ENCODE measurements around the gene RFTN1.

The RFTN1 gene

DNA sequence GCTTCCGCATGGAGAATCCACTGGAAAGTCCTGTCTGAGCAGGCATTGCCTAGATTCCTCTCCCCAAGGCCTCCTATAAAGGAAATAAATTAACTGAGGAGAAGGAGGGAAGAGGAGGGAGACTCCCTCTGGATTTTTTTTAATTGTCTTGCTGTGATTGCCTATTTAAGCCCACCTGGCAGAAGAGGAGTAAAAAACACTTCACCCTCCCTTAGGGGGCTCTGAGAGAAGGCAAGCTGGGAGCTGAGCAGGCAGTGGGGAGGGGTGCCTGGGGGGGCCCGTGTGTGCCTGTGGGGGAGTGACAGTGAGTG lies 138.6 kb downstream of the RFTN1 start:
- no peak overlapping the region for H3K4me3 ChIP-seq
- TF ChIP-seq FOXP2 (optimal IDR thresholded peaks at IDR 0.05; ENCODE audit: control extremely low read depth, extremely low read length, insufficient read depth) (no peak), EZH2 (IDR thresholded peaks at IDR 0.05) (no peak), POLR2AphosphoS5 (IDR thresholded peaks at IDR 0.05; ENCODE audit: borderline replicate concordance, low read depth, low read length) (no peak)
- H3K9ac ChIP-seq (ENCODE audit: insufficient read length) = no peak overlapping the region
- no peaks in the 10 kb centered on the region for H3K36me3 ChIP-seq (ENCODE audit: insufficient read depth, low read length)
- no peak overlapping the region for H3K27ac ChIP-seq
- no peaks in the 10 kb centered on the region for H3K9me3 ChIP-seq (ENCODE audit: low read depth, low read length)
- no peak for DNase-seq (ENCODE audit: low read depth, low spot score)

DNA sequence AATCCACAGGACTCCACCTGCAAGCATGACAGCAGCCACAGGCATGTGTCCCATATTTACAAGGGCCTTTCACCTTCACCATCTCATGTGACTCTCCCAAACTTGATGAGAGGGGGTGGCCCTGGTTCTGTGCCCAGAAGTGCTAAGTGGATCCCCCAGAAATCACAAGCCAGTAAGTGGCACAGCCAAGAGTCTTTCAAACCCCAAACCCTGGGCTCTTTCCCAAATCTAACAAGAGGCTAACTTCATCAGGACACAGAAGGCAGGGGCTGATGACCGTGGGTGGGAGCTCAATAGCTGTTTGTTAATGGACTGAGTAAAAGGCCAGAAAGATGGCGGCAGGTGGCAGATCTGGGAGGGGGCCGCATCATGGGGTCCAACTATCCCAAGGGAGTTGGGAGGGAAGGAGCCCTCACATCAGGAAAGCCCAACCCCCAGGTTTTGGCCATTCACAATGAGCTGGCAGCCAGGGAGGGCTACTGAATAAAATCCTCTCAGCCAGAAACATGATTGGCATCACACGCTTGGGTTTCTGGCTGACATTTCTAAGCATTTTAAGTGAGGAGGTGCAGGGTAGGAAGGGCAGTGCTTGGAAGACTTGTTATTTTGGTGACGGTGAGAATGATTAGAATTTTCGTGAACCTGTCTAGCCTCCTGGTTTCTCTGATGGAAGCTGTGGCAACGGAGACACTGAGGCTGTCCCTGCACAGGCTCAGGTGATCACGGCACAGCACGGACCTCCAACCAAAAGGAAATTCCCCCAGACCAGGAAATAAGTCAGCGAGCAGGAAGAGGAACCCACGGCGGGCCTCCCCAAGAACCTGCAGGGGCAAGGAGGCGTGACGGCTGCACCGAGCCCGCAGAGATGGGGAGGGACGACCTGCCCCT lies 139.2 kb downstream of the RFTN1 start:
- Histone ChIP-seq H3K4me3 (no peak overlapping the region), H3K9ac (ENCODE audit: insufficient read length) (no peak overlapping the region), H3K27ac (no peak overlapping the region), H3K9me3 (ENCODE audit: low read depth, low read length) (no peaks in the 10 kb centered on the region), H3K36me3 (ENCODE audit: insufficient read depth, low read length) (no peaks in the 10 kb centered on the region)
- TF ChIP-seq FOXP2 (optimal IDR thresholded peaks at IDR 0.05; ENCODE audit: control extremely low read depth, extremely low read length, insufficient read depth) = no peak
- no peak for TF ChIP-seq EZH2 (IDR thresholded peaks at IDR 0.05)
- no peak for TF ChIP-seq POLR2AphosphoS5 (IDR thresholded peaks at IDR 0.05; ENCODE audit: borderline replicate concordance, low read depth, low read length)
- DNase-seq (ENCODE audit: low read depth, low spot score) = no peak

DNA sequence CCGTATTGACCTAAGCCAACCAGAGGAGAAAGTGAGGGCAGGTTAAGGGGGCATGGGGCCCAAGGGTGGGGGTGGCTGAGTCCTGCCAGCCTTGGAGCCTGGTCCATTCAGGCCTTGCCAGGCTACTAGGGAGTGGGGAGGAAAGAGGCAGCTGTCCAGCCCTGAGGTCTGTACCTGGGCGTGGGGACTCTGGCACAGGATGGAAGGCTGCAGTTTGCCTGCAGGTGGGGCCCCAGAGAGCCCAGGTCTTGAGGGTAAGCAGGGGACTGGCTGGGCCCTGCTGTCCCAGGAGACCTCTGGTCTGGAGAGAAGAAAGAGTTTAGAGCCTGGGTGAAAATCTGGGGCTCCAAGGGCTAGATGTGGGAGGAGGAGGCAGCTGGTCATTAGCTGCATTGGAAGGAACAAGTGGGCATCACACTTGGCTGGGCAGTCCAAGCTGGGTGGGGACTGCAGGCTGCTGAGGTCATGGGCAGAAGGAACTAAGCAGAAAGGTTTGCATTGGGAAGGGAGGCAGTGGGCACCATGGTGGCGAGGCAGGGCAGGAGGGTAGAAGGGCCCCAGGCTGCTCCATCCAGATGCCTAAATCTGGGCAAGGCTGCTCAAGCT lies 140.1 kb downstream of the RFTN1 start:
- Histone ChIP-seq H3K27ac (no peak overlapping the region), H3K4me3 (no peak overlapping the region), H3K36me3 (ENCODE audit: insufficient read depth, low read length) (no peaks in the 10 kb centered on the region), H3K9ac (ENCODE audit: insufficient read length) (no peak overlapping the region), H3K9me3 (ENCODE audit: low read depth, low read length) (no peaks in the 10 kb centered on the region)
- no peak for DNase-seq (ENCODE audit: low read depth, low spot score)
- TF ChIP-seq POLR2AphosphoS5 (IDR thresholded peaks at IDR 0.05; ENCODE audit: borderline replicate concordance, low read depth, low read length) = no peak
- TF ChIP-seq EZH2 (IDR thresholded peaks at IDR 0.05) = no peak
- no peak for TF ChIP-seq FOXP2 (optimal IDR thresholded peaks at IDR 0.05; ENCODE audit: control extremely low read depth, extremely low read length, insufficient read depth)

DNA sequence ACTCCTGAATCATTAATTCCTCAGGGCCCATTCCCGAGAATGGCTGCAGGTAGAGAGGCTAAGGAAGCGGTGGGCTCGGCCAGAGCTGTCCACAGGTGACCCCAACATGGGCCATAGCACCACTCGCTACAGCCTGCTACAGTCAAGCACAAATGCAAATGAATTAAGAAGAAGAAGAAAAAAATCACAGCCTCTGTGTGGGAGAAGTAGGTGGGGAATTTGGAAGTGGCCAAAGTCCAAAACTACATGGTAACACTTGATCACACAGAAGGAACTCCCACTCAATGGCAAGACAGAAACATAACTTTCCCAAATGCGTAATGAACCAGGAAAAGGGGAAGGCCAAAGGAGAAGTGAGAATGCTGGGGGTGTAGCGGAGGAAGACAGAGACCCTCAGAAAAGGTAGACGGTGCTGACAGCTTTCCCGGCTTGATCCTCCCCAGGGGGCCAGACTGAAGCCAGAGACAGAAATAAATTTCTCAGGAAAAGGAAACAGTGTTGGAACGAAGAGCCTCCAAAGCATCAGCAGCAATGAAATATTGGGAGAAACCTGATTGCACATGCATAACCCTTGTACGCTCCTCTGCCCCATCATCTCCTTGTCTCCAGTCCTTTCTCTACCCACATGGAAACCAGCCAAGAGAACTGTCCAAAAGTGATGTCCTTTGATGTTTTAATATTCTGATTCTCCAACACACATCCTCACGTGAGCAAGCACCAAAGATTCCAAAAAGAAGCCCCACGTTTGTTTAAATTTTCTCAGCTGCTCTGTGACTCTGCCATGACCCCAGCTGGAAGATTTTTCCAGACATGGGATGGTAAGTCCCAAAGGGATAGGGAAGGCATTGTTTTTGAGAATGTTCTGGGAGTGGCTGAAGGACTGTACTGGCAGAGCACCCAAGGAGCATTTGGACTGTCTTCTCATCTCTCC lies 140.9 kb downstream of the RFTN1 start:
- Histone ChIP-seq H3K27ac (no peak overlapping the region), H3K9ac (ENCODE audit: insufficient read length) (no peak overlapping the region), H3K9me3 (ENCODE audit: low read depth, low read length) (no peaks in the 10 kb centered on the region), H3K36me3 (ENCODE audit: insufficient read depth, low read length) (no peaks in the 10 kb centered on the region), H3K4me3 (no peak overlapping the region)
- DNase-seq (ENCODE audit: low read depth, low spot score) = no peak
- no peak for TF ChIP-seq EZH2 (IDR thresholded peaks at IDR 0.05)
- no peak for TF ChIP-seq FOXP2 (optimal IDR thresholded peaks at IDR 0.05; ENCODE audit: control extremely low read depth, extremely low read length, insufficient read depth)
- no peak for TF ChIP-seq POLR2AphosphoS5 (IDR thresholded peaks at IDR 0.05; ENCODE audit: borderline replicate concordance, low read depth, low read length)

DNA sequence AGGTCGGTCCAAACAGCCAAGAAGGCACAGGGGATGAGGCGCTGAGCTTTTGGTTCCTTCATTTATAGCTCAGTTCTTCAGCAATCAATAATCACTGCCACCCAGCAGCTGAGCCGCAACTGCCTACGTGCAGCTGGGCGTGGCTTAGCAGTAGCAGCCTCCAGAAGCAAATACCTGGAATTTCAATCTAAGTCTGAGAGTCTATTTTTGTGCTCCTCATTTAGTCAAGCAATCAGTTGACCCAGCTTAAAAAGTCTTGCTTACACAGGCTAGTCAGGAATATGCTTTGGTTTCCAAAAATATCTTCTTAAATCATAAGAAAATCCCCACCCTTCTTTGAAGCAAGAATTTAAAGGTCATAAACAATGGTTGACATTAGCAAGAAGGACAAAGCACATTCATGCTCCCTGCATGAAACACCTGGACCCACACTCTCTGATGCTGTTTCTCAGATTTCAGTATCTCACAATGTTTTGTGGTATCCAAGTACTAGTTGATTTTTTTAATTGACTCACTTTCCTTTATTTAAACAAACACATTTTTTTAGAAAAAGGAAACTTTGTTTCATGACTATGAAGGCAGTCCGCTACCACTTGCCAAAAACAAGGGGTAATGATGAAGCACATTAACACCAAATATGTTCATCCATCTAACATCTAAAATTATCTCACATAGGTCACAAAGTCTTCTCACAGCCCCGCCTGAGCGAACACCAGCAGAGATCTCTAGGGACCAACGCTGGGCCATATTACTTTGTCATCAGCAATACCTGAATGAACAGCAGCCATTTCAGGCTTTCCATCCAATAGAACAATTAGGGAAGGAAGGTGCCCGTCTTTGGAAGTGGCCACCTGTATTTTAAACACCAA lies 142.4 kb downstream of the RFTN1 start:
- TF ChIP-seq EZH2 (IDR thresholded peaks at IDR 0.05) (no peak), POLR2AphosphoS5 (IDR thresholded peaks at IDR 0.05; ENCODE audit: borderline replicate concordance, low read depth, low read length) (no peak), FOXP2 (optimal IDR thresholded peaks at IDR 0.05; ENCODE audit: control extremely low read depth, extremely low read length, insufficient read depth) (no peak)
- DNase-seq (ENCODE audit: low read depth, low spot score) = no peak
- Histone ChIP-seq H3K9me3 (ENCODE audit: low read depth, low read length) (no peaks in the 10 kb centered on the region), H3K4me3 (no peak overlapping the region), H3K36me3 (ENCODE audit: insufficient read depth, low read length) (no peaks in the 10 kb centered on the region), H3K27ac (no peak overlapping the region), H3K9ac (ENCODE audit: insufficient read length) (no peak overlapping the region)

DNA sequence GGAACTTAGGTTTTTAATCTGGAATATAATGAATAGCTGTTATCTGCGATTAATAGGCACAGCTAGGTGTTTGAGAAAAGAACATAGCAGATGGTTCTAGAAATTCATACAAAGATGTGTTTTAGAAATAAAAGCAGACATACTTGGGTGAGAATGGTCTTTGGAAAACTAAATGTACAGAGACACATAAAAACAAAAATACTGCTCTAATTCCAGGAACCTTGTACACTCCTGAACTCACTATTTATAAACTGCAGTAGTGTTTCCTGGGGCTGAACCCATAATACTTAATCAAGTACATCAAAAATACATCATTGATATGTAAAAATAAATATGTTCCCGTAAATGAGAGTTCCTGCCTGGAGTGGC lies 143.0 kb downstream of the RFTN1 start:
- no peak for DNase-seq (ENCODE audit: low read depth, low spot score)
- TF ChIP-seq FOXP2 (optimal IDR thresholded peaks at IDR 0.05; ENCODE audit: control extremely low read depth, extremely low read length, insufficient read depth) (no peak), POLR2AphosphoS5 (IDR thresholded peaks at IDR 0.05; ENCODE audit: borderline replicate concordance, low read depth, low read length) (no peak), EZH2 (IDR thresholded peaks at IDR 0.05) (no peak)
- Histone ChIP-seq H3K9me3 (ENCODE audit: low read depth, low read length) (no peaks in the 10 kb centered on the region), H3K4me3 (no peak overlapping the region), H3K36me3 (ENCODE audit: insufficient read depth, low read length) (no peaks in the 10 kb centered on the region), H3K27ac (no peak overlapping the region), H3K9ac (ENCODE audit: insufficient read length) (no peak overlapping the region)

DNA sequence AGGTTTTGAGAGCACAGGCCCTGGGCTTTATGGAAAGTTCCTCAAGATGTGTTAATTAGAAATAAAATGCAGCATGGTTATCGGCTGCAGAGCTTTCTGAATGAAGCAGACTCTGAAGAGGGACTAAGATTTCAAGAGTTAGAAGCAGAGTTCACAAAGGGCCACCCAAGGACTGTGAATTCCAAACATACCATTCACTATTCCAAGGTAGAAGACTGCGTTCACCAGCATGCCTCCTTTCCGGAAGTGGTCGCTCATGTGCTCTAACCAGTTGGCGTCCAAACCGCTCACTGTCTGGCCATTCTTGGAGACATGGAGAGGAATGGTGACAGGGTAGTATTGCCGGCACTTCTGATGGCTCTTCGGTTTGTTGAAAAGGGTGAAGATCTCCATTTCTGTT lies 143.6 kb downstream of the RFTN1 start:
- TF ChIP-seq FOXP2 (optimal IDR thresholded peaks at IDR 0.05; ENCODE audit: control extremely low read depth, extremely low read length, insufficient read depth) = no peak
- TF ChIP-seq POLR2AphosphoS5 (IDR thresholded peaks at IDR 0.05; ENCODE audit: borderline replicate concordance, low read depth, low read length) = no peak
- no peak for TF ChIP-seq EZH2 (IDR thresholded peaks at IDR 0.05)
- Histone ChIP-seq H3K27ac (no peak overlapping the region), H3K4me3 (no peak overlapping the region), H3K9ac (ENCODE audit: insufficient read length) (no peak overlapping the region), H3K9me3 (ENCODE audit: low read depth, low read length) (no peaks in the 10 kb centered on the region), H3K36me3 (ENCODE audit: insufficient read depth, low read length) (no peaks in the 10 kb centered on the region)
- DNase-seq (ENCODE audit: low read depth, low spot score) = no peak
